ENCODE results near the gene MSH5. TPM values are rescaled to one million over a fixed set of nuclear protein-coding genes. Genes with fewer than 3 reads are reported as not detected.
A peak's percentile ranks its signal among the peaks of the same experiment; 100 is the strongest.

Gene MSH5
- total and polyA plus RNA-seq, 2 of the 13 experiments (the other 11 are each of a cell fraction or from before 2014, with no cell fraction given), result 10.2 to 38.7 TPM

DNA sequence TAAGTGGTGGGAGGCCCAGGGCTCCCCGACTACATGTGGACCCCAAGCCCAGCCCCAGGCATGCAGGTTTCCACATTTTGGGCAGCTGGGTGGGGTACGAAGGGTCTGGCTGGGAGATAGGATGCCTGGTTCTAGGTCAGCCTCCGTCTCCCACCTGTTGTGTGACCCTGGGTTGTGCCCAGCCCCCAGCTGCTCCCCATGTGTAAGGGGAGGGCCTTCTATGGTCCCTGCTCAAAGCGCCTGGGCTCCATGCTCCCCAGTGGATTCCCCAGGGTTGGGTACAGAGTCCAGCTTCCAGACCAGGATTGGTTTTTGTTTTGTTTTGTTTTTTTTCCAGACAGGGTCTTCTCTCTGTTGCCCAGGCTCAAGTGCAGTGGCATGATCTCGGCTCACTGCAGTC, 38.4 kb downstream of the MSH5 start (continued):
- 0 out of 2 replicates have a peak, but pooled peaks have one; percentile 41 for TF ChIP-seq EEA1 (CRISPR knock-in tag; IDR thresholded peaks at IDR 0.05; ENCODE audit: borderline replicate concordance)
- no peak for TF ChIP-seq FOXM1 (CRISPR knock-in tag; IDR thresholded peaks at IDR 0.05)
- TF ChIP-seq, protein P1, sequence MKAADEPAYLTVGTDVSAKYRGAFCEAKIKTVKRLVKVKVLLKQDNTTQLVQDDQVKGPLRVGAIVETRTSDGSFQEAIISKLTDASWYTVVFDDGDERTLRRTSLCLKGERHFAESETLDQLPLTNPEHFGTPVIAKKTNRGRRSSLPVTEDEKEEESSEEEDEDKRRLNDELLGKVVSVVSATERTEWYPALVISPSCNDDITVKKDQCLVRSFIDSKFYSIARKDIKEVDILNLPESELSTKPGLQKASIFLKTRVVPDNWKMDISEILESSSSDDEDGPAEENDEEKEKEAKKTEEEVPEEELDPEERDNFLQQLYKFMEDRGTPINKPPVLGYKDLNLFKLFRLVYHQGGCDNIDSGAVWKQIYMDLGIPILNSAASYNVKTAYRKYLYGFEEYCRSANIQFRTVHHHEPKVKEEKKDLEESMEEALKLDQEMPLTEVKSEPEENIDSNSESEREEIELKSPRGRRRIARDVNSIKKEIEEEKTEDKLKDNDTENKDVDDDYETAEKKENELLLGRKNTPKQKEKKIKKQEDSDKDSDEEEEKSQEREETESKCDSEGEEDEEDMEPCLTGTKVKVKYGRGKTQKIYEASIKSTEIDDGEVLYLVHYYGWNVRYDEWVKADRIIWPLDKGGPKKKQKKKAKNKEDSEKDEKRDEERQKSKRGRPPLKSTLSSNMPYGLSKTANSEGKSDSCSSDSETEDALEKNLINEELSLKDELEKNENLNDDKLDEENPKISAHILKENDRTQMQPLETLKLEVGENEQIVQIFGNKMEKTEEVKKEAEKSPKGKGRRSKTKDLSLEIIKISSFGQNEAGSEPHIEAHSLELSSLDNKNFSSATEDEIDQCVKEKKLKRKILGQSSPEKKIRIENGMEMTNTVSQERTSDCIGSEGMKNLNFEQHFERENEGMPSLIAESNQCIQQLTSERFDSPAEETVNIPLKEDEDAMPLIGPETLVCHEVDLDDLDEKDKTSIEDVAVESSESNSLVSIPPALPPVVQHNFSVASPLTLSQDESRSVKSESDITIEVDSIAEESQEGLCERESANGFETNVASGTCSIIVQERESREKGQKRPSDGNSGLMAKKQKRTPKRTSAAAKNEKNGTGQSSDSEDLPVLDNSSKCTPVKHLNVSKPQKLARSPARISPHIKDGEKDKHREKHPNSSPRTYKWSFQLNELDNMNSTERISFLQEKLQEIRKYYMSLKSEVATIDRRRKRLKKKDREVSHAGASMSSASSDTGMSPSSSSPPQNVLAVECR (CRISPR knock-in tag; IDR thresholded peaks at IDR 0.05; ENCODE audit: borderline replicate concordance), result no peak
- TF ChIP-seq, protein P2, sequence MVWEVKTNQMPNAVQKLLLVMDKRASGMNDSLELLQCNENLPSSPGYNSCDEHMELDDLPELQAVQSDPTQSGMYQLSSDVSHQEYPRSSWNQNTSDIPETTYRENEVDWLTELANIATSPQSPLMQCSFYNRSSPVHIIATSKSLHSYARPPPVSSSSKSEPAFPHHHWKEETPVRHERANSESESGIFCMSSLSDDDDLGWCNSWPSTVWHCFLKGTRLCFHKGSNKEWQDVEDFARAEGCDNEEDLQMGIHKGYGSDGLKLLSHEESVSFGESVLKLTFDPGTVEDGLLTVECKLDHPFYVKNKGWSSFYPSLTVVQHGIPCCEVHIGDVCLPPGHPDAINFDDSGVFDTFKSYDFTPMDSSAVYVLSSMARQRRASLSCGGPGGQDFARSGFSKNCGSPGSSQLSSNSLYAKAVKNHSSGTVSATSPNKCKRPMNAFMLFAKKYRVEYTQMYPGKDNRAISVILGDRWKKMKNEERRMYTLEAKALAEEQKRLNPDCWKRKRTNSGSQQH (CRISPR knock-in tag; IDR thresholded peaks at IDR 0.05; ENCODE audit: low read depth), result 0 out of 2 replicates have a peak, but pooled peaks have one; percentile 76
- TF ChIP-seq, protein P3, sequence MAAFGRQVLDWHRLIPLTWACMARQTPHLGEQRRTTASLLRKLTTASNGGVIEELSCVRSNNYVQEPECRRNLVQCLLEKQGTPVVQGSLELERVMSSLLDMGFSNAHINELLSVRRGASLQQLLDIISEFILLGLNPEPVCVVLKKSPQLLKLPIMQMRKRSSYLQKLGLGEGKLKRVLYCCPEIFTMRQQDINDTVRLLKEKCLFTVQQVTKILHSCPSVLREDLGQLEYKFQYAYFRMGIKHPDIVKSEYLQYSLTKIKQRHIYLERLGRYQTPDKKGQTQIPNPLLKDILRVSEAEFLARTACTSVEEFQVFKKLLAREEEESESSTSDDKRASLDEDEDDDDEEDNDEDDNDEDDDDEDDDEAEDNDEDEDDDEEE (CRISPR knock-in tag; IDR thresholded peaks at IDR 0.05), result no peak
- no peak for TF ChIP-seq ZNF3 (CRISPR knock-in tag; IDR thresholded peaks at IDR 0.05)
- no peak for TF ChIP-seq AGO1 (IDR thresholded peaks at IDR 0.05; ENCODE audit: low read depth, low read length, poor library complexity, severe bottlenecking)
- 0 out of 2 replicates have a peak, but pooled peaks have one; percentile 37 for TF ChIP-seq ZNF33B (CRISPR knock-in tag; IDR thresholded peaks at IDR 0.05)
- TF ChIP-seq ZNF337 (CRISPR knock-in tag; IDR thresholded peaks at IDR 0.05; ENCODE audit: borderline replicate concordance, low read depth), result no peak
- TF ChIP-seq, protein P4, sequence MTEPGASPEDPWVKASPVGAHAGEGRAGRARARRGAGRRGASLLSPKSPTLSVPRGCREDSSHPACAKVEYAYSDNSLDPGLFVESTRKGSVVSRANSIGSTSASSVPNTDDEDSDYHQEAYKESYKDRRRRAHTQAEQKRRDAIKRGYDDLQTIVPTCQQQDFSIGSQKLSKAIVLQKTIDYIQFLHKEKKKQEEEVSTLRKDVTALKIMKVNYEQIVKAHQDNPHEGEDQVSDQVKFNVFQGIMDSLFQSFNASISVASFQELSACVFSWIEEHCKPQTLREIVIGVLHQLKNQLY (CRISPR knock-in tag; IDR thresholded peaks at IDR 0.05), result no peak
- no peak for TF ChIP-seq TBX2 (CRISPR knock-in tag; IDR thresholded peaks at IDR 0.05; ENCODE audit: borderline replicate concordance)
- TF ChIP-seq, protein P5, sequence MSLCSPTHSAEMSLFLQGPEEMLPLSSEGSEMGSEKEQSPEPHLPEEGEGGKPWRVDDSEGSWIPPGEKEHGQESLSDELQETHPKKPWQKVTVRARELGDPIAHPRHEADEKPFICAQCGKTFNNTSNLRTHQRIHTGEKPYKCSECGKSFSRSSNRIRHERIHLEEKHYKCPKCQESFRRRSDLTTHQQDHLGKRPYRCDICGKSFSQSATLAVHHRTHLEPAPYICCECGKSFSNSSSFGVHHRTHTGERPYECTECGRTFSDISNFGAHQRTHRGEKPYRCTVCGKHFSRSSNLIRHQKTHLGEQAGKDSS (CRISPR knock-in tag; IDR thresholded peaks at IDR 0.05; ENCODE audit: borderline replicate concordance, low read depth), result no peak
- TF ChIP-seq NFATC3 (CRISPR knock-in tag; IDR thresholded peaks at IDR 0.05), result no peak
- TF ChIP-seq ZNF138 (CRISPR knock-in tag; IDR thresholded peaks at IDR 0.05; ENCODE audit: low read depth), result no peak; the same call in 1 of the 2 replicates
- TF ChIP-seq ZSCAN31 (CRISPR knock-in tag; IDR thresholded peaks at IDR 0.05; ENCODE audit: low read depth), result no peak
- TF ChIP-seq, protein P6, sequence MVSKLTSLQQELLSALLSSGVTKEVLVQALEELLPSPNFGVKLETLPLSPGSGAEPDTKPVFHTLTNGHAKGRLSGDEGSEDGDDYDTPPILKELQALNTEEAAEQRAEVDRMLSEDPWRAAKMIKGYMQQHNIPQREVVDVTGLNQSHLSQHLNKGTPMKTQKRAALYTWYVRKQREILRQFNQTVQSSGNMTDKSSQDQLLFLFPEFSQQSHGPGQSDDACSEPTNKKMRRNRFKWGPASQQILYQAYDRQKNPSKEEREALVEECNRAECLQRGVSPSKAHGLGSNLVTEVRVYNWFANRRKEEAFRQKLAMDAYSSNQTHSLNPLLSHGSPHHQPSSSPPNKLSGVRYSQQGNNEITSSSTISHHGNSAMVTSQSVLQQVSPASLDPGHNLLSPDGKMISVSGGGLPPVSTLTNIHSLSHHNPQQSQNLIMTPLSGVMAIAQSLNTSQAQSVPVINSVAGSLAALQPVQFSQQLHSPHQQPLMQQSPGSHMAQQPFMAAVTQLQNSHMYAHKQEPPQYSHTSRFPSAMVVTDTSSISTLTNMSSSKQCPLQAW (CRISPR knock-in tag; IDR thresholded peaks at IDR 0.05), result 0 out of 2 replicates have a peak, but pooled peaks have one; percentile 26
- no peak for TF ChIP-seq ZBTB38 (CRISPR knock-in tag; IDR thresholded peaks at IDR 0.05)
- no peak; the same call in 1 of the 2 replicates for TF ChIP-seq MIER3 (CRISPR knock-in tag; IDR thresholded peaks at IDR 0.05; ENCODE audit: borderline replicate concordance)
- TF ChIP-seq ZNF205 (CRISPR knock-in tag; IDR thresholded peaks at IDR 0.05), result no peak
- TF ChIP-seq NFKBIZ (CRISPR knock-in tag; IDR thresholded peaks at IDR 0.05), result no peak
- no peak for TF ChIP-seq ZBTB42 (CRISPR knock-in tag; IDR thresholded peaks at IDR 0.05)

All from HepG2 (cell line).